Measurements from ENCODE around the gene PCYT1A. TPM values are rescaled to one million over a fixed set of nuclear protein-coding genes. Genes with fewer than 3 reads are reported as not detected.

Gene PCYT1A
- total RNA-seq, 1 experiment from 2014 or later = 96.8 TPM

- H3K4me1 ChIP-seq (ENCODE audit: control insufficient read depth, insufficient read depth, low read length) = peaks cover 4% of the 10 kb centered on the region
- no peaks in the 10 kb centered on the region for H3K9me3 ChIP-seq (ENCODE audit: control insufficient read depth, insufficient read depth, low read depth, low read length)
- TF ChIP-seq POLR2AphosphoS5 (IDR thresholded peaks at IDR 0.05; ENCODE audit: low read depth, low read length) (no peak), REST (IDR thresholded peaks at IDR 0.05; ENCODE audit: insufficient read depth in 1 of 2, low read depth in 2 of 2, low read length in 1 of 2) (no peak), CTCF (IDR thresholded peaks at IDR 0.05) (no peak), TCF7L2 (IDR thresholded peaks at IDR 0.05; ENCODE audit: low read depth, low read length) (no peak)
- no peak for DNase-seq (ENCODE audit: low read depth, low spot score)
- ATAC-seq = 0 out of 2 replicates have a peak, but pooled peaks have one; percentile 13
- H3K27me3 ChIP-seq (ENCODE audit: control insufficient read depth, insufficient read depth, low read length) = no peaks in the 10 kb centered on the region
- POLR2A ChIA-PET = no interaction called here
- no peak overlapping the region for H3K4me3 ChIP-seq (ENCODE audit: low read depth in 2 of 2, low read length in 2 of 2)
- in situ Hi-C loops (cut with HindIII; ENCODE audit: low pct_unique_long_range_greater_than_20kb, low sequenced_read_pairs) (no loop called here), intact Hi-C loops (cut with micrococcal nuclease; ENCODE audit: unreplicated experiment) (no loop called here)
- no peak overlapping the region for H3K27ac ChIP-seq (ENCODE audit: low read length)
- no TSS peak for BruUV-seq (replicated peaks)
- H3K36me3 ChIP-seq (ENCODE audit: control insufficient read depth, insufficient read depth, low read length) = no peaks in the 10 kb centered on the region
- CTCF ChIA-PET = interaction anchor here (0.6 kb wide), 1 partner anchor 302 kb away, joined by 4 read pairs; no protein-coding TSS in a partner anchor
These were observed 67.6 kb downstream of the PCYT1A start for GRCh38 chr3:196219970-196220311.

- Histone ChIP-seq H3K27me3 (ENCODE audit: control insufficient read depth, insufficient read depth, low read length) (no peaks in the 10 kb centered on the region), H3K9me3 (ENCODE audit: control insufficient read depth, insufficient read depth, low read depth, low read length) (no peaks in the 10 kb centered on the region), H3K27ac (ENCODE audit: low read length) (no peak overlapping the region), H3K4me1 (ENCODE audit: control insufficient read depth, insufficient read depth, low read length) (peaks cover 4% of the 10 kb centered on the region), H3K4me3 (ENCODE audit: low read depth in 2 of 2, low read length in 2 of 2) (peak overlapping the region in 1 of 2 experiments; percentile 12; a peak in 1 of 4 replicates), H3K36me3 (ENCODE audit: control insufficient read depth, insufficient read depth, low read length) (no peaks in the 10 kb centered on the region)
- in situ Hi-C loops (cut with HindIII; ENCODE audit: low pct_unique_long_range_greater_than_20kb, low sequenced_read_pairs) (no loop called here), intact Hi-C loops (cut with micrococcal nuclease; ENCODE audit: unreplicated experiment) (no loop called here)
- ChIA-PET POLR2A (interaction anchor here (0.5 kb wide), 1 partner anchor 414 kb away, joined by 4 read pairs; no protein-coding TSS in a partner anchor), CTCF (interaction anchor here (0.6 kb wide), 1 partner anchor 102 kb away, joined by 3 read pairs; no protein-coding TSS in a partner anchor)
- BruUV-seq (replicated peaks) = no TSS peak
- 0 out of 2 replicates have a peak, but pooled peaks have one; percentile 16 for ATAC-seq
- DNase-seq (ENCODE audit: low read depth, low spot score) = no peak
- no peak for TF ChIP-seq POLR2AphosphoS5 (IDR thresholded peaks at IDR 0.05; ENCODE audit: low read depth, low read length)
- TF ChIP-seq CTCF (IDR thresholded peaks at IDR 0.05) = no peak
- TF ChIP-seq REST (IDR thresholded peaks at IDR 0.05; ENCODE audit: insufficient read depth in 1 of 2, low read depth in 2 of 2, low read length in 1 of 2) = no peak
- no peak for TF ChIP-seq TCF7L2 (IDR thresholded peaks at IDR 0.05; ENCODE audit: low read depth, low read length)
- TF ChIP-seq SIN3A (IDR thresholded peaks at IDR 0.05; ENCODE audit: borderline replicate concordance, insufficient read depth, low read depth, low read length) = no peak
These were observed 68.1 kb downstream of the PCYT1A start for GRCh38 chr3:196219194-196219969.
